BJ (cell line): ENCODE results near the gene ATF7. TPM values are rescaled to one million over a fixed set of nuclear protein-coding genes. Genes with fewer than 3 reads are reported as not detected.

Experiments used
- CTCF ChIA-PET: fragments of 350-600 bp; formaldehyde crosslinking; extraction: SDS; loops from one replicate; lab custom pipeline; 2021; ENCODE audit warnings: antibody characterized with exemption, inconsistent platforms; lab: Yijun Ruan, JAX
- POLR2A ChIA-PET: fragments of 300-600 bp; sonication (Branson Sonifier 250); formaldehyde crosslinking; extraction: SDS; loops from one replicate; lab custom pipeline; 2021; ENCODE audit warnings: antibody characterized with exemption; lab: Charles Lee
- DNase-seq: peaks from one replicate; pipeline ENCODE4 v3.0.0-alpha.2; 2011; ENCODE audit warnings: low read depth
- H3K27me3 ChIP-seq: 2 replicates; pipeline ENCODE4 v1.6.0; 2011; ENCODE audit warnings: low read length; ENCODE audit not compliant: control insufficient read depth, insufficient read depth
- H3K36me3 ChIP-seq: 2 replicates; pipeline ENCODE4 v1.5.1; 2011; ENCODE audit warnings: low read length; ENCODE audit not compliant: control insufficient read depth, insufficient read depth
- H3K4me3 ChIP-seq: 2 replicates; pipeline ENCODE4 v1.5.1; 2011; ENCODE audit warnings: low read depth, mild to moderate bottlenecking, control low read depth, low read length
- polyA plus RNA-seq: library from polyadenylated mRNA; depleted of rRNA; stranded (reverse); fragments of >200 nt; gene quantifications from 2 replicates; pipeline ENCODE4 v1.2.3, GENCODE V29; 2011
- TF ChIP-seq, protein P1 (sequence below): IDR thresholded peaks from 2 replicates; pipeline ENCODE4 v1.5.1; 2011; ENCODE audit warnings: low read depth, mild to moderate bottlenecking, control low read depth, inconsistent platforms, low read length, moderate library complexity; ENCODE audit not compliant: insufficient read depth

ATF7 gene
- polyA plus RNA-seq, 1 experiment, result 21.8 TPM

DNA sequence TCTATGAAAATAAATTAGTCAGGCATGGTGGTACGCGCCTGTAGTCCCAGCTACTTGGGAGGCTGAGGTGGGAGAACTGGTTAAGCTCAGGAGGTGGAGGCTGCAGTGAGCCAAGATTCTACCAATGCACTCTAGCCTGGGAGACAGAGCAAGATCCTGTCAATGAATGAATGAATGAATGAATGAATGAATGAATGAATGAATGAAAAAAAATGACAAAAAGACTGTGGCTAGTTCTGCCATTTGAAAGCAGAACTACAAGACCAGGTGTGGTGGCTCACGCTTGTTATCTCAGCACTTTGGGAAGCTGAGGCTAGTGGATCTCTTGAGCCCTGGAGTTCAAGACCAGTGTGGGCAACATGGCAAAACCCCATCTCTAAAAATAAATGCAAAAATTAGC, 86.7 kb downstream of the ATF7 start:
- peaks cover 9% of the 10 kb centered on the region for H3K36me3 ChIP-seq
- TF ChIP-seq, protein P1, sequence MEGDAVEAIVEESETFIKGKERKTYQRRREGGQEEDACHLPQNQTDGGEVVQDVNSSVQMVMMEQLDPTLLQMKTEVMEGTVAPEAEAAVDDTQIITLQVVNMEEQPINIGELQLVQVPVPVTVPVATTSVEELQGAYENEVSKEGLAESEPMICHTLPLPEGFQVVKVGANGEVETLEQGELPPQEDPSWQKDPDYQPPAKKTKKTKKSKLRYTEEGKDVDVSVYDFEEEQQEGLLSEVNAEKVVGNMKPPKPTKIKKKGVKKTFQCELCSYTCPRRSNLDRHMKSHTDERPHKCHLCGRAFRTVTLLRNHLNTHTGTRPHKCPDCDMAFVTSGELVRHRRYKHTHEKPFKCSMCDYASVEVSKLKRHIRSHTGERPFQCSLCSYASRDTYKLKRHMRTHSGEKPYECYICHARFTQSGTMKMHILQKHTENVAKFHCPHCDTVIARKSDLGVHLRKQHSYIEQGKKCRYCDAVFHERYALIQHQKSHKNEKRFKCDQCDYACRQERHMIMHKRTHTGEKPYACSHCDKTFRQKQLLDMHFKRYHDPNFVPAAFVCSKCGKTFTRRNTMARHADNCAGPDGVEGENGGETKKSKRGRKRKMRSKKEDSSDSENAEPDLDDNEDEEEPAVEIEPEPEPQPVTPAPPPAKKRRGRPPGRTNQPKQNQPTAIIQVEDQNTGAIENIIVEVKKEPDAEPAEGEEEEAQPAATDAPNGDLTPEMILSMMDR, result no peak
- ChIA-PET CTCF (interaction anchor here (1.1 to 8.7 kb wide), 5 partner anchors 12 to 208 kb away, joined by 3 to 125 read pairs (median 4); partner anchors contain the start of gene ATP5MC2), POLR2A (no interaction called here)
- H3K27me3 ChIP-seq, result no peaks in the 10 kb centered on the region
- no peak overlapping the region for H3K4me3 ChIP-seq
- no peak for DNase-seq

DNA sequence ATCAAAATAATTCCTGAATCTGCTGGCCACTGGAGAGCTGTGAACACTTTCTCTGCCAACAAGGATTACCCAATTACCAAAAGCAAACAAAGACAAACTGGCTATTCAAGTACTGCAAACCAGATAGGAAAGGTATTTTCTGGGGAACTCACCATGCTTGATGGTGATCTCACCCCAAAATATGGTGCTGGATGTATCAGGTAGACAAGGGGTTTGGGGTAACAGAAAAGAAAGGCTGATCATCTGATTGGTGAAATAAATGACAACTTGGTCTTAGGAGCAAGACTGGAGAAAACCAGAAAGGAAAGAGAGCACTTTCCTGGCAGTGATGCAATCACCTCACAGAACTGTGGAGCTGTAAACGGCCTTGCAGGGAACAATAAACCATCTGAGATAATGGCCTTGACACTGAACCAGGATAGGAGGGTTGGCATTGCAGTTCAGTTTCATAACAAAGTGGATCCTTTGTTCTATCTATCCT, 87.9 kb downstream of the ATF7 start:
- TF ChIP-seq, protein P1, result no peak
- ChIA-PET POLR2A (no interaction called here), CTCF (interaction anchor here (1.1 to 8.7 kb wide), 5 partner anchors 13 to 209 kb away, joined by 3 to 125 read pairs (median 4); partner anchors contain the start of gene ATP5MC2)
- Histone ChIP-seq H3K4me3 (no peak overlapping the region), H3K27me3 (no peaks in the 10 kb centered on the region), H3K36me3 (peaks cover 9% of the 10 kb centered on the region)
- peak; percentile 46 for DNase-seq

DNA sequence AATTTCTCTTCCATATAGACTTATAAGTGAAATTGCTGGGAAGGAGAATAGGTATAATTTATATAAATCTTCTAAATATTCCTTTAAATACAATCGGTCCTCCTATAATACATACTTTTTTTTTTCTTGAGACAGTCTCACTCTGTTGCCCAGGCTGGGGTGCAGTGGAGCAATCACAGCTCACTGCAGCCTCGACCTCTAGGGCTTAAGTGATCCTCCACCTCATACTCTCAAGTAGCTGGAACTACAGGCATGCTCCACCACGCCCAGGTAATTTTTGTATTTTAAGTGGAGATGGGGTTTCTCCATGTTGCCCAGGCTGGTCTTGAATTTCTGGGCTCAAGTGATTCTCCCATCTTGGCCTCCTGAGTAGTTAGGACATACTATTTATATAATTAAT, 89.2 kb downstream of the ATF7 start:
- ChIA-PET POLR2A (no interaction called here), CTCF (no interaction called here)
- Histone ChIP-seq H3K4me3 (no peak overlapping the region), H3K36me3 (peaks cover 17% of the 10 kb centered on the region), H3K27me3 (no peaks in the 10 kb centered on the region)
- DNase-seq, result no peak
- TF ChIP-seq, protein P1, result no peak

GRCh38 chr12:53533471-53533870, 92.7 kb downstream of the ATF7 start:
- POLR2A ChIA-PET, result no interaction called here
- peaks cover 16% of the 10 kb centered on the region for H3K36me3 ChIP-seq
- no peak overlapping the region for H3K4me3 ChIP-seq
- CTCF ChIA-PET, result interaction anchor here (0.6 to 3.1 kb wide), 3 partner anchors 10 to 353 kb away, joined by 3 to 11 read pairs (median 3); partner anchors contain the start of genes CSAD and ZNF740
- TF ChIP-seq, protein P1, result no peak
- H3K27me3 ChIP-seq, result no peaks in the 10 kb centered on the region
- no peak for DNase-seq

GRCh38 chr12:53532524-53533445, 93.4 kb downstream of the ATF7 start:
- TF ChIP-seq, protein P1, result no peak
- Histone ChIP-seq H3K4me3 (no peak overlapping the region), H3K27me3 (no peaks in the 10 kb centered on the region), H3K36me3 (peaks cover 16% of the 10 kb centered on the region)
- no peak for DNase-seq
- ChIA-PET CTCF (interaction anchor here (0.6 to 3.1 kb wide), 7 partner anchors 10 to 352 kb away, joined by 3 to 11 read pairs (median 3); partner anchors contain the start of genes ATP5MC2, CSAD and ZNF740), POLR2A (no interaction called here)
